ENCODE results near the gene ZNF665.
A peak's percentile ranks its signal among the peaks of the same experiment; 100 is the strongest.

The ZNF665 gene

DNA sequence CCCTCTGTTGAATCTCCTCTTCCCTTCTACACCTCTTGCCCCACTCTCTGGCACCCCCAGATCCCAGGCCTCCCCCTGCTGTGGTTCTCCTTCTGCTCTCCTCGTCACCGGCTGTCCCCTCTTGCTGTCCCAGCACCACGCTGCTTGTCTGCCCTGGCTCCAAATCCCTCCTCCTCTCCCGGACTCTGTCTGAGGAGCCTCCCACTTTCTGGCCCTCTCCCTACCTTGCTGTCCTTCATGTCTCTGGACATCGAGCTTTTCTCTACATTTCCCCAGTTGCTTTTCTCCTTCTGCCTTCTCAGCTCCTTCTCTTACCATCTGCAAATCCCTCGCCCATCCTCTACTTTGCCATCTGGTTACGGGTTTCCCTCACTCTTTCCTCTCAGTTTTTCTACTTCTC is 35.5 kb downstream of the ZNF665 start:
- no peak overlapping the region for H4K12ac ChIP-seq (ENCODE audit: low read depth, low read length)
- no peak overlapping the region for H2AFZ ChIP-seq (ENCODE audit: insufficient read depth, low read length, poor library complexity)
- no peak overlapping the region for H4K8ac ChIP-seq (ENCODE audit: low read depth, low read length)
- no peak overlapping the region for H4K91ac ChIP-seq (ENCODE audit: low read depth, low read length)
- H3K36me3 ChIP-seq (ENCODE audit: control insufficient read depth in 1 of 2, insufficient read depth in 2 of 2, low read length in 2 of 2) = peaks cover 4 to 10% of the 10 kb centered on the region in 2 experiments
- DNase-seq = no peak
- H3K18ac ChIP-seq (ENCODE audit: low read length) = no peak overlapping the region
- no peak overlapping the region for H2BK120ac ChIP-seq (ENCODE audit: insufficient read depth, low read length, poor library complexity)
- H3K4me2 ChIP-seq (ENCODE audit: low read length) = peak overlapping the region; percentile 96
- H3K4ac ChIP-seq (ENCODE audit: low read depth, low read length) = no peak overlapping the region
- no peak overlapping the region for H2AK5ac ChIP-seq (ENCODE audit: low read length)
- no peak overlapping the region for H3K27ac ChIP-seq (ENCODE audit: low read depth, low read length)
- no peak overlapping the region for H2BK5ac ChIP-seq (ENCODE audit: low read depth, low read length, poor library complexity)
- peaks cover 6% of the 10 kb centered on the region for H3K9me3 ChIP-seq (ENCODE audit: insufficient read depth, low read depth, low read length)
- H3K14ac ChIP-seq (ENCODE audit: low read length) = no peak overlapping the region
- no peaks in the 10 kb centered on the region for H3K27me3 ChIP-seq (ENCODE audit: insufficient read depth, low read length)
- H3K23ac ChIP-seq (ENCODE audit: low read length) = no peak overlapping the region
- H3K4me1 ChIP-seq (ENCODE audit: control insufficient read depth in 1 of 2, insufficient read depth in 2 of 2, low read length in 2 of 2) = peaks cover 6 to 8% of the 10 kb centered on the region in 2 experiments
- WGBS (ENCODE audit: extremely low coverage, insufficient coverage, insufficient read length) = no CpG with 5 or more reads among the region's 7 CpGs
- no peak overlapping the region for H3K9ac ChIP-seq (ENCODE audit: low read length)
- no peak overlapping the region for H2BK12ac ChIP-seq (ENCODE audit: low read length)
- peaks cover 5% of the 10 kb centered on the region for H3K79me1 ChIP-seq (ENCODE audit: low read length)
- H3K79me2 ChIP-seq (ENCODE audit: control insufficient read depth, insufficient read depth, low read length, poor library complexity) = peaks cover 5% of the 10 kb centered on the region
- H3K4me3 ChIP-seq (ENCODE audit: low read depth, low read length) = no peak overlapping the region

DNA sequence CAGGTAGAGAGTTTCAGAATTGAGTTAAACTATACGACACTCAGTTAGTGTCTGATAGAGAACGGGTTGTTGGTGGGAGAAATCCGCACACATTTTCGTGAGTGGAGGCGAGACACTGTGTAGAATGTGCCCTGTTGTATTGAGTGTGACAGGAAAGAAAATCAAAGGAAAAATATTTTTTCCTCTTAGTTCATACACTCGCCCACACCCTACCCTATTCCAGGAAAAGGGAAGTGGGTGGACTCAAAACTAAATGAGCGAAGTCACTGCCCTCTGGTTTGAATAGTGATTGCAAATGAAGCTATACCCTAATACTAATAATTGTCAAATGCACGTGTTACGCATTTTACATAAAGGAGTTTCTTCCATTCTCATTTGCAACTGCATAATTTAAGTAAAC is 36.3 kb downstream of the ZNF665 start:
- H3K14ac ChIP-seq (ENCODE audit: low read length) = no peak overlapping the region
- no peak for DNase-seq
- H3K9me3 ChIP-seq (ENCODE audit: insufficient read depth, low read depth, low read length) = peaks cover 5% of the 10 kb centered on the region
- H3K4me2 ChIP-seq (ENCODE audit: low read length) = no peak overlapping the region
- H4K12ac ChIP-seq (ENCODE audit: low read depth, low read length) = no peak overlapping the region
- no peak overlapping the region for H3K18ac ChIP-seq (ENCODE audit: low read length)
- no peak overlapping the region for H3K27ac ChIP-seq (ENCODE audit: low read depth, low read length)
- no peak overlapping the region for H4K8ac ChIP-seq (ENCODE audit: low read depth, low read length)
- H3K4me3 ChIP-seq (ENCODE audit: low read depth, low read length) = no peak overlapping the region
- H3K23ac ChIP-seq (ENCODE audit: low read length) = no peak overlapping the region
- H3K79me2 ChIP-seq (ENCODE audit: control insufficient read depth, insufficient read depth, low read length, poor library complexity) = peaks cover 5% of the 10 kb centered on the region
- no peak overlapping the region for H3K9ac ChIP-seq (ENCODE audit: low read length)
- H2AFZ ChIP-seq (ENCODE audit: insufficient read depth, low read length, poor library complexity) = no peak overlapping the region
- no peak overlapping the region for H2BK120ac ChIP-seq (ENCODE audit: insufficient read depth, low read length, poor library complexity)
- H4K91ac ChIP-seq (ENCODE audit: low read depth, low read length) = no peak overlapping the region
- H3K79me1 ChIP-seq (ENCODE audit: low read length) = peaks cover 5% of the 10 kb centered on the region
- no peak overlapping the region for H2BK12ac ChIP-seq (ENCODE audit: low read length)
- no peak overlapping the region for H2AK5ac ChIP-seq (ENCODE audit: low read length)
- no peaks in the 10 kb centered on the region for H3K27me3 ChIP-seq (ENCODE audit: insufficient read depth, low read length)
- H3K4me1 ChIP-seq (ENCODE audit: control insufficient read depth in 1 of 2, insufficient read depth in 2 of 2, low read length in 2 of 2) = peaks cover 6 to 8% of the 10 kb centered on the region in 2 experiments
- WGBS (ENCODE audit: extremely low coverage, insufficient coverage, insufficient read length) = no CpG with 5 or more reads among the region's 9 CpGs
- H3K36me3 ChIP-seq (ENCODE audit: control insufficient read depth in 1 of 2, insufficient read depth in 2 of 2, low read length in 2 of 2) = peaks cover 2 to 10% of the 10 kb centered on the region in 2 experiments
- no peak overlapping the region for H2BK5ac ChIP-seq (ENCODE audit: low read depth, low read length, poor library complexity)
- no peak overlapping the region for H3K4ac ChIP-seq (ENCODE audit: low read depth, low read length)

DNA sequence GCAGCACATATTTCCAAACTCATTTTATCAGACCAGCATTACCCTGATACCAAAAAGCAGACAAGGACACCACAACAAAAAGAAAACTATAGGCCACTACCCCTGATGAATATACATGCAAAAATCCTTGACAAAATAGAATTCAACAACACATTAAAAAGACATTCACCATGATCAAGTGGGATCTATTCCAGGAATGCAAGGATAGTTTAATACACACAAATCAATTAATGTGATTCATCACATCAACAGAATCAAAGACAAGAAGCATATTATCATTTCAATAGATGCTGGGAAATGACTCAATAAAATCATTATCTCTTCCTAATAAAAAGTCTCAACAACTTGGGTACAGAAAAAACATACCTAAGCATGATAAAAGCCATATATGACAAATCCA is 45.5 kb downstream of the ZNF665 start:
- H2BK12ac ChIP-seq (ENCODE audit: low read length) = no peak overlapping the region
- H3K27me3 ChIP-seq (ENCODE audit: insufficient read depth, low read length) = no peaks in the 10 kb centered on the region
- H3K79me2 ChIP-seq (ENCODE audit: control insufficient read depth, insufficient read depth, low read length, poor library complexity) = no peaks in the 10 kb centered on the region
- H3K79me1 ChIP-seq (ENCODE audit: low read length) = no peaks in the 10 kb centered on the region
- H3K4me3 ChIP-seq (ENCODE audit: low read depth, low read length) = no peak overlapping the region
- no peak overlapping the region for H4K8ac ChIP-seq (ENCODE audit: low read depth, low read length)
- no peak overlapping the region for H2AK5ac ChIP-seq (ENCODE audit: low read length)
- H2BK120ac ChIP-seq (ENCODE audit: insufficient read depth, low read length, poor library complexity) = no peak overlapping the region
- no peak overlapping the region for H3K23ac ChIP-seq (ENCODE audit: low read length)
- H4K12ac ChIP-seq (ENCODE audit: low read depth, low read length) = no peak overlapping the region
- no peak overlapping the region for H3K4ac ChIP-seq (ENCODE audit: low read depth, low read length)
- H2BK5ac ChIP-seq (ENCODE audit: low read depth, low read length, poor library complexity) = no peak overlapping the region
- no peak overlapping the region for H3K9ac ChIP-seq (ENCODE audit: low read length)
- no peak overlapping the region for H3K4me2 ChIP-seq (ENCODE audit: low read length)
- peaks cover 2% of the 10 kb centered on the region for H3K9me3 ChIP-seq (ENCODE audit: insufficient read depth, low read depth, low read length)
- H3K4me1 ChIP-seq (ENCODE audit: control insufficient read depth in 1 of 2, insufficient read depth in 2 of 2, low read length in 2 of 2) = no peaks in the 10 kb centered on the region
- no peak for DNase-seq
- no peak overlapping the region for H3K14ac ChIP-seq (ENCODE audit: low read length)
- peaks cover 20 to 28% of the 10 kb centered on the region in 2 experiments for H3K36me3 ChIP-seq (ENCODE audit: control insufficient read depth in 1 of 2, insufficient read depth in 2 of 2, low read length in 2 of 2)
- H2AFZ ChIP-seq (ENCODE audit: insufficient read depth, low read length, poor library complexity) = no peak overlapping the region
- no peak overlapping the region for H4K91ac ChIP-seq (ENCODE audit: low read depth, low read length)
- H3K27ac ChIP-seq (ENCODE audit: low read depth, low read length) = no peak overlapping the region
- no peak overlapping the region for H3K18ac ChIP-seq (ENCODE audit: low read length)

DNA sequence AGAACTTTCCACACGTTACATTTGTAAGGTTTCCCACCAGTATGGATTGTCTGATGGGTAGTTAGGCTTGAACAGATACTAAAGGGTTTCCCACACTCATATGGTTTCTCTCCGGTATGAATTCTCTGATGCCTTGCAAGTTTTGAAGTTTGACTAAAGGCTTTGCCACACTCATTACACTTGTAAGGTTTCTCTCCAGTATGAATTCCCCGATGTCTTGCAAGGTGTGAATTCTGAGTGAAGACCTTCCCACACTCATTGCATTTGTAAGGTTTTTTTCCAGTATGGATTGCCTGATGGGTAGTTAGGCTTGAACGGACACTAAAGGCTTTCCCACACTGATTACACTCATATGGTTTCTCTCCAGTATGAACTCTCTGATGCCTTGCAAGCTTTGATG is 52.8 kb downstream of the ZNF665 start:
- H3K9me3 ChIP-seq (ENCODE audit: insufficient read depth, low read depth, low read length) = peaks cover 6% of the 10 kb centered on the region
- H3K79me1 ChIP-seq (ENCODE audit: low read length) = no peaks in the 10 kb centered on the region
- no peaks in the 10 kb centered on the region for H3K4me1 ChIP-seq (ENCODE audit: control insufficient read depth in 1 of 2, insufficient read depth in 2 of 2, low read length in 2 of 2)
- H3K79me2 ChIP-seq (ENCODE audit: control insufficient read depth, insufficient read depth, low read length, poor library complexity) = no peaks in the 10 kb centered on the region
- no peak overlapping the region for H2AK5ac ChIP-seq (ENCODE audit: low read length)
- H3K4ac ChIP-seq (ENCODE audit: low read depth, low read length) = no peak overlapping the region
- H4K91ac ChIP-seq (ENCODE audit: low read depth, low read length) = no peak overlapping the region
- H2BK120ac ChIP-seq (ENCODE audit: insufficient read depth, low read length, poor library complexity) = no peak overlapping the region
- no peak overlapping the region for H3K23ac ChIP-seq (ENCODE audit: low read length)
- H3K4me2 ChIP-seq (ENCODE audit: low read length) = no peak overlapping the region
- no peak overlapping the region for H4K12ac ChIP-seq (ENCODE audit: low read depth, low read length)
- H3K27ac ChIP-seq (ENCODE audit: low read depth, low read length) = no peak overlapping the region
- peaks cover 5 to 16% of the 10 kb centered on the region in 2 experiments for H3K36me3 ChIP-seq (ENCODE audit: control insufficient read depth in 1 of 2, insufficient read depth in 2 of 2, low read length in 2 of 2)
- no peak overlapping the region for H2AFZ ChIP-seq (ENCODE audit: insufficient read depth, low read length, poor library complexity)
- no peak overlapping the region for H3K18ac ChIP-seq (ENCODE audit: low read length)
- H3K9ac ChIP-seq (ENCODE audit: low read length) = no peak overlapping the region
- no peak overlapping the region for H2BK5ac ChIP-seq (ENCODE audit: low read depth, low read length, poor library complexity)
- no peak for DNase-seq
- H3K4me3 ChIP-seq (ENCODE audit: low read depth, low read length) = no peak overlapping the region
- WGBS (ENCODE audit: extremely low coverage, insufficient coverage, insufficient read length) = no CpG with 5 or more reads among the region's 4 CpGs
- H2BK12ac ChIP-seq (ENCODE audit: low read length) = no peak overlapping the region
- H3K27me3 ChIP-seq (ENCODE audit: insufficient read depth, low read length) = no peaks in the 10 kb centered on the region
- no peak overlapping the region for H3K14ac ChIP-seq (ENCODE audit: low read length)
- no peak overlapping the region for H4K8ac ChIP-seq (ENCODE audit: low read depth, low read length)
